Kidney epithelial cell (primary cell): Measurements from ENCODE around the gene ELMO1. TPM values are rescaled to one million over a fixed set of nuclear protein-coding genes. Genes with fewer than 3 reads are reported as not detected.

Experiments
- DNase-seq: peaks from one replicate; pipeline ENCODE4 v3.0.0-alpha.2; 2010; ENCODE audit warnings: low read depth
- H3K27me3 ChIP-seq: 2 replicates; pipeline ENCODE4 v1.6.0; 2011; ENCODE audit warnings: low read length; ENCODE audit not compliant: control insufficient read depth, insufficient read depth
- H3K36me3 ChIP-seq: 2 replicates; pipeline ENCODE4 v1.5.1; 2011; ENCODE audit warnings: low read length; ENCODE audit not compliant: control insufficient read depth, insufficient read depth
- H3K4me3 ChIP-seq: 2 replicates; pipeline ENCODE4 v1.5.1; 2011; ENCODE audit warnings: low read depth, mild to moderate bottlenecking, control low read depth, low read length
- CTCF ChIP-seq: IDR thresholded peaks from 2 replicates; pipeline ENCODE4 v1.5.1; 2011; ENCODE audit warnings: mild to moderate bottlenecking, moderate library complexity, low read length, control low read depth, inconsistent platforms; ENCODE audit not compliant: insufficient read depth, poor library complexity, severe bottlenecking
- total RNA-seq: library from RNA; depleted of rRNA; stranded (reverse); fragments of >200 nt; gene quantifications from 2 replicates; pipeline ENCODE4 v1.2.3, GENCODE V29; 2015

The ELMO1 gene
- total RNA-seq, 1 donor from 2014 or later: 11.4 TPM

- no peak for TF ChIP-seq CTCF
- no peaks in the 10 kb centered on the region for H3K36me3 ChIP-seq
- H3K4me3 ChIP-seq: no peak overlapping the region
- no peak for DNase-seq
- H3K27me3 ChIP-seq: no peaks in the 10 kb centered on the region
Observed at GRCh38 chr7:37054624-37055241, 393.9 kb downstream of the ELMO1 start.

GRCh38 chr7:37052705-37053104, 396.0 kb downstream of the ELMO1 start:
- DNase-seq: no peak
- TF ChIP-seq CTCF: no peak
- Histone ChIP-seq H3K36me3 (no peaks in the 10 kb centered on the region), H3K27me3 (no peaks in the 10 kb centered on the region), H3K4me3 (no peak overlapping the region)

- no peak for DNase-seq
Observed at GRCh38 chr7:37050801-37051200, 397.9 kb downstream of the ELMO1 start.

GRCh38 chr7:37048674-37049073, 400.0 kb downstream of the ELMO1 start:
- Histone ChIP-seq H3K36me3 (no peaks in the 10 kb centered on the region), H3K4me3 (no peak overlapping the region), H3K27me3 (no peaks in the 10 kb centered on the region)
- no peak for TF ChIP-seq CTCF
- no peak for DNase-seq

More at GRCh38 chr7:37050801-37051200, 397.9 kb downstream of the ELMO1 start:
- no peaks in the 10 kb centered on the region for H3K36me3 ChIP-seq
- H3K4me3 ChIP-seq: no peak overlapping the region
- no peaks in the 10 kb centered on the region for H3K27me3 ChIP-seq
- no peak for TF ChIP-seq CTCF

- no peaks in the 10 kb centered on the region for H3K36me3 ChIP-seq
- no peaks in the 10 kb centered on the region for H3K27me3 ChIP-seq
- H3K4me3 ChIP-seq: no peak overlapping the region
- TF ChIP-seq CTCF: no peak
- DNase-seq: no peak
Observed at GRCh38 chr7:37047260-37047659, 401.4 kb downstream of the ELMO1 start.

- Histone ChIP-seq H3K27me3 (no peaks in the 10 kb centered on the region), H3K4me3 (no peak overlapping the region), H3K36me3 (no peaks in the 10 kb centered on the region)
- TF ChIP-seq CTCF: no peak
- no peak for DNase-seq
Observed at GRCh38 chr7:37046531-37047079, 402.1 kb downstream of the ELMO1 start.
